GM12873 (cell line): ENCODE results near the gene SRRM4.

ENCODE experiments used
- TF ChIP-seq, protein P1 (sequence below): IDR thresholded peaks from 2 replicates; pipeline ENCODE4 v1.5.1; 2012; ENCODE audit warnings: low read depth, mild to moderate bottlenecking, moderate library complexity, low read length, control low read depth; ENCODE audit not compliant: insufficient read depth; ENCODE audit errors: missing control alignments

The SRRM4 gene

DNA sequence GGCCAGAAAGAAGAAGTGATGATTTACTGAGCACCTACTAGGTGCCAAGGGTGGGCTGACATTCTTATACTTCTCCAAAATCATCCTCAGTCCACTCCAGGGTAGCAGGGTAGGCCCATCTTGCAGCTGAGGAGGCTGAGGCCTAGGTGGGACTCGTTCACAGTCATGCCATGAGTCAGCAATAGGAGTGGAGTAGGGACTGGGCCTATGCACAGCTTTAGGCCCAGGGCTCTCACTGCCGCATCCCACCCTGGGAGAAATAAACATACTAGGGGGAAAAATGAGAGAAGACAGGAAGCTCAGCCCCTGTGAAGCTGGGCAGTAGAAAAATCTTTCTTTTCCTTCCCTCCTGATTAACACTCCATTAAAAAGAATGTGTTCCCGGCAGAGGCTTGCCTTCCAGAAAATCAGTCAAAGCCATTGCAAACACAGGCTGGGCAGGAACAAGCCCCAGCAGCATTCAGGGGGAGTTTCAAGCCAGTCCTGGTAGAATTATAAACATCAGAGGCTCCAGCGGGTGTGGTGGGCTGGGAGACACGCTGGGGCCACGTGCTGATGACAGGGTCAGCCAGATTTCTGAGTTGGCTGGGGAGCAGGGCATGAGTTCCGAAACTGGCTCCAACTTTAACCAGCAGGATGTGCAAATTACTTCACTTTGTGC lies 199.2 kb downstream of the SRRM4 start:
- TF ChIP-seq, protein P1, sequence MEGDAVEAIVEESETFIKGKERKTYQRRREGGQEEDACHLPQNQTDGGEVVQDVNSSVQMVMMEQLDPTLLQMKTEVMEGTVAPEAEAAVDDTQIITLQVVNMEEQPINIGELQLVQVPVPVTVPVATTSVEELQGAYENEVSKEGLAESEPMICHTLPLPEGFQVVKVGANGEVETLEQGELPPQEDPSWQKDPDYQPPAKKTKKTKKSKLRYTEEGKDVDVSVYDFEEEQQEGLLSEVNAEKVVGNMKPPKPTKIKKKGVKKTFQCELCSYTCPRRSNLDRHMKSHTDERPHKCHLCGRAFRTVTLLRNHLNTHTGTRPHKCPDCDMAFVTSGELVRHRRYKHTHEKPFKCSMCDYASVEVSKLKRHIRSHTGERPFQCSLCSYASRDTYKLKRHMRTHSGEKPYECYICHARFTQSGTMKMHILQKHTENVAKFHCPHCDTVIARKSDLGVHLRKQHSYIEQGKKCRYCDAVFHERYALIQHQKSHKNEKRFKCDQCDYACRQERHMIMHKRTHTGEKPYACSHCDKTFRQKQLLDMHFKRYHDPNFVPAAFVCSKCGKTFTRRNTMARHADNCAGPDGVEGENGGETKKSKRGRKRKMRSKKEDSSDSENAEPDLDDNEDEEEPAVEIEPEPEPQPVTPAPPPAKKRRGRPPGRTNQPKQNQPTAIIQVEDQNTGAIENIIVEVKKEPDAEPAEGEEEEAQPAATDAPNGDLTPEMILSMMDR = no peak

DNA sequence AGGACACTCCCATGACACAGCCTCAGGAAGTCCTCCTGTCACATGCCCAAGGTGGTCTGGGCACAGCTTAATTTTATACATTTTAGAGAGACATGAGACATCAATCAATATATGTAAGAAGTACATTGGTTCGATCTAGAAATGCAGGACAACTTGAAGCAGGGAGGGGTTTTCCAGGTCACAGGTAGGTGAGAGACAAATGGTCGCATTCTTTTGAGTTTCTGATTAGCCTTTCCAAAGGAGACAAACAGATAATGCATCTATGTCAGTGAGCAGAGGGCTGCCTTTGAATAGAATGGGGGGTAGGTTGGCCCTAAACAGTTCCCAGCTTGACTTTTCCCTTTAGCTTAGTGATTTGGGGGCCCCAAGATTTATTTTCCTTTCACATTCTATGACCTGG lies 199.9 kb downstream of the SRRM4 start:
- TF ChIP-seq, protein P1 = no peak

DNA sequence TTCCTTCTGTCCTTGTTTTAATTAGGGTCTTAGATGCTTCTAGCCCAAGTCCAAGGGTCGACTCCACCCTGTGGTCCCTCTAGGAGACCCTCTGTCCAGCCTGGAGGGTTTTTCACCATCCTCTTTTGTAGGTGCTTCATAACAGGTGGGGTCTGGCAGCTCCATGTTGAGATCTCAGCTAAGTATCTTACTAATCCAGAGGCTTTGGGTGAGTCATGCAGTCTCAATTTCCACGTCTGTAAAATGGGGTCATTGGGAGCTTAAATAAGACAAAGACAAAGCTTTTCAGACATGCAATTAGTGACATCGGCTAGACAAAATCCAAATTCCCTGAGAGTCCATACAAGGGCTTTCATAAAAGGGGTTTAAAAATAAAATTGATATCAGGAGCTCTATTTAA lies 200.6 kb downstream of the SRRM4 start:
- TF ChIP-seq, protein P1 = no peak

DNA sequence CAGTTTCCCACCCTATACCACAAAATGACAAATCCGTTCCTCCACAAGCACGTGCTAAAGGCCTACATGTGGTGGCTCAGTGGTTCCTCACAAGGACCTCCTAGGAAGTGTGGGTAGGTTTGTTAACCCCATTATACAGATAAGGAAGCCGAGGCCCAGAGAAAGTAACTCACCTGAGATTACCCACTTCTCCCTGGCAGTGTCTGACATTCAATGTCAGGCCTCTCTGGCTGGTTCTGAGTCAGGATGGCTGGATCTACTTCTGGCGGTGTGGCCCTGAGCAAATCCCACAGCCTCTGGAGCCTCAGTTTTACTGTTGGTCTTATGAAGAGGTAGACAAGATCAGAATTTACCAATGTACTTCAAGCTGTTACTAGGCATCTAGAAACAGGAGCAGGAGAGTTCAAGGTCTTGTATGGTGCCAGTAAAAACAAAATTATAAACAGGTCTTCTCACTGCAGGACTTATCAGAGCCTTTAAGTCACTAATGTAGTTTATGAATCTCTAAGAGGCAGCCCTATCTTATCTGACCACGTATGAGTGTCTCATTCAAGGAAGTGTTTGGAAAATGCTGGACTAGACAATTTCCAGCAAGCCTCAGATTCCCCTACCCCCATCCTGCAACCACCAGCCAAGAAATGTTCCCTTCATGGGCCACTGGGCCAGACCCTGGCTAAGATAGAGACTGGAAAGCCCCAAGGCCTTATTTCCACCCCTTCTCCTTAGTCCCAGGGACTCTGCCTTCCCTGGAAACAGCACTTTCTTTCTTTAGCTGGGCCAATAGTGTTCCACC lies 201.6 kb downstream of the SRRM4 start:
- TF ChIP-seq, protein P1 = no peak

DNA sequence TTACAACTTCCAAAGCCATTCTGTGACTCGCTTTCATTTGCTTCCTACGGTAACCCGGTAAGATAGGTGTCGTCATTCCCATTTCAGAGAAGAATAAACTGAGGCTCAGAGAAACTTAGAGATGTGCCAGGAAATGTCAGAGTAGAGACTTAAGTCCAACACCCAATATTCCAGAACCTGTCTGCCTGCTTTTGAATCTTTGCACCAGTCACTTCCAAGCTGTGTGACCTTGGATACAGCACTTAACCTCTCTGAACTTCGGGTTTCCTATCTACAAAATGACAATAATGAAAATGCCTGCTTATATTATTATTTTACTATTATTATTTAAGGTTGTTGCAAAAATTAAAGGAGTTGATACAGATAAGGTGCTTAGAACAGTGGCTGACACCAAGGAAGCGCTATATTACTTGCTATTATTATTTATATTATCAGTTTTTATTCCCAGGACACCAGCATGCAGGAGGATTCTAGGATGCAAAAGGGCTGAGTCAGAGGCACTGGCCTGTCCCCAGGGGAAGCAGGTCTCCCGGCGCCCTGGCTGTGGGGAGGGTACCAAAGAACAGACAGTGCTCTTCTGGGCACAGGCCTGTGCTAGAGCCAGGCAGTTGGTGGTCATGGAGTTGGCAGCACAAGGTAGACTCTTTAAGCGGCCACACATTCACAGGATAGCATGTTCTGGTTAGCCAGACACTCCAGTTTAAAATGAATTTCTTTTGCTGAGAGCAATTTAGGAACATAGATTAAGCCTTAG lies 202.8 kb downstream of the SRRM4 start:
- TF ChIP-seq, protein P1 = no peak

DNA sequence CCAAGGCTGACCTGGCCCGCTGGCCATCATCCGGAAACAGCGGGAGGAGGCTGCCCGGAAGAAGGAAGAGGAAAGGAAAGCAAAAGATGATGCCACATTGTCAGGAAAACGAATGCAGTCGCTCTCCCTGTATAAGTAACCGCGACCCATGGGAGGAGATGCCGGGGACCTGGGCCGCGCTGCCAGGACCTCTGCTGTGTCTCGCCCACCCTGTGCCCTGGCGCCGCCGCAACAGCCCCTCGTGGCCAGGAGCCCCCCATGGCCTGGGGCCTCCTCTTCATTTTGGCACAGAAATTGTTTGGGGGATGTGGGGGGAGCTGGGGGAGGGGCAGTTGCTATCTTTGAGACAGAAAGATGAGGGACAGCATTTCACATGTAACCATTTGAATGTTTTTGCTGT lies 213.9 kb downstream of the SRRM4 start:
- TF ChIP-seq, protein P1 = no peak

DNA sequence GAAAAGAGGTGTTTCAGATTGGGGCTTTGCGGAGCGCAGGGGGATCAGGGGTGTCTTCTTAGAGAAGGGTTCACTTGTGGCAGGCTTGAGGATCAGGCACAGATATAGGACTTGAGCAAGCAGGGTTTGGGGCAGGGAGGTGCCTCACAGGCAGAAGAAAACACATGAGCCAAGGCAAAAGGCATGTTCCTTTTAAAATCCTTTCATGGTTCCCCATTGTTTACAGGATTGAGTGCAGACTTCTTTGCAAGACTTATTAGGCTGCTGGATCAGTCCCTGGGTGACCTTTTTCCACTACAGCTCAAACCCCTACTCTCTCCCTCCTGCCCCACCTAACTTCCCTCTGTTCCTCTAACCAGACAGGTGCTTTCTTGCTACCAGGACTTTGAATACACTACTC lies 217.1 kb downstream of the SRRM4 start:
- TF ChIP-seq, protein P1 = no peak
